CD4-positive, alpha-beta T cell treated with Interleukin-6 at 100 ng/mL for 8 hours (primary cell): ENCODE measurements around the gene TMEM44.

Experiments used
- DNase-seq: peaks from one replicate; pipeline ENCODE4 v3.0.0-alpha.2; 2020; ENCODE audit warnings: mixed read lengths, low spot score

TMEM44 gene, protein sequence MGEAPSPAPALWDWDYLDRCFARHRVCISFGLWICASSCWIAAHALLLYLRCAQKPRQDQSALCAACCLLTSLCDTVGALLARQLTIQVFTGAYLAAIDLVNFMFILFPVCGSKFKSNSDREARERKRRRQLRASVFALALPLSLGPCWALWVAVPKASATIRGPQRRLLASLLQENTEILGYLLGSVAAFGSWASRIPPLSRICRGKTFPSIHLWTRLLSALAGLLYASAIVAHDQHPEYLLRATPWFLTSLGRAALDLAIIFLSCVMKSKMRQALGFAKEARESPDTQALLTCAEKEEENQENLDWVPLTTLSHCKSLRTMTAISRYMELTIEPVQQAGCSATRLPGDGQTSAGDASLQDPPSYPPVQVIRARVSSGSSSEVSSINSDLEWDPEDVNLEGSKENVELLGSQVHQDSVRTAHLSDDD

GRCh38 chr3:194633349-194634004 is at the start of gene TMEM44:
TMEM44 (minus strand) TSS chr3:194633419; CDS start chr3:194633215, 204 bp downstream.
- peak; percentile 43 for DNase-seq

DNA sequence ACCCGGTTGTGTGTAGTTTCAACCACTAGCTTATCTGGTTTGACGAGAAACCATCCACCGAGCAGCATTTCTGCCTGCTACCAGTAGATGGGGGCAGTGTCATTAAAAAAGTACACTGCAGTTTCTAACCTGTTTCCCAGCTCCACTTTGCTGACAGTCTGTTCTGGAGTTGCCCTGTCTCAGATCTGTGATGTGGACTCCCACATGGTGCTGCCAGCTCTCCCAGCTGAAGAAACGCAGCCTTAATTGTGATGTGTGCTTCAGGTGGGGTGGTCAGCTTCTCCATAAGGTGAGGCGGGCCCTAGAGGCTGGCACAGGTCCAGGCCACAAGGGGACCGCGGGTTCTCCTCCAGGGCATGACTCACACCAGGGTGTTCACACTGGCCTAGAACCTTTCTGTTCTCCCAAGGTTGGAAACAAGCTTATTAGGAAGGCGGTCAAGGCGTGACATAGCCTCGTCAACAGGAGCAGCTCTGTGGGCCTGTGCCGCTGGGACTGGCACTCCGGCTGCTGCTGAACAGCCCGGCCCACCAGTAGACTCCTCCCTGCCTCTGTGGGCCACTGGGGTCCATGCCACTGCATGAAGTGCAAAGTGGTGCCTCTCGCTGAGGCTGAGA is 49.6 kb upstream of the TMEM44 start:
- peak; percentile 74 for DNase-seq

GRCh38 chr3:194682189-194682693 is 49.0 kb upstream of the TMEM44 start:
- no peak for DNase-seq

- DNase-seq, result no peak
Measured at GRCh38 chr3:194680888-194681615, 47.8 kb upstream of the TMEM44 start.

DNA sequence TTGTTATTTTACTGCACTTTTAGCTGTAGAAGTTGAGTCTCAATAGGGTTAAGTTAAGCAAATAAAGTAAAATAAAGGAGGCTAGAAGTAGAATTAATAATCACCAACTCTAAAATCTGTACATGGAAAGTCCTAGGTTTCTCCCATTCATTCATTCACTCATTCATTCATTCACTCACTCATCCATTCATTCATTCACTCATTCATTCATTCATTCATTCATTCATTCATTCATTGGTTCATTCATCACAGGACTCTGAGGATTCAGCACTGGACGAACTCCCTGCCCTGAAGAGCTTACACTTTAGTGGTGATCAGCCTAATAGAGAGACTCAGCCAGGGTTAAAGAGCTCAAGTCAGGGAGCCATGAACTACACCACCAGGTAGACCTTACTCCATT is 43.3 kb upstream of the TMEM44 start:
- no peak for DNase-seq

DNA sequence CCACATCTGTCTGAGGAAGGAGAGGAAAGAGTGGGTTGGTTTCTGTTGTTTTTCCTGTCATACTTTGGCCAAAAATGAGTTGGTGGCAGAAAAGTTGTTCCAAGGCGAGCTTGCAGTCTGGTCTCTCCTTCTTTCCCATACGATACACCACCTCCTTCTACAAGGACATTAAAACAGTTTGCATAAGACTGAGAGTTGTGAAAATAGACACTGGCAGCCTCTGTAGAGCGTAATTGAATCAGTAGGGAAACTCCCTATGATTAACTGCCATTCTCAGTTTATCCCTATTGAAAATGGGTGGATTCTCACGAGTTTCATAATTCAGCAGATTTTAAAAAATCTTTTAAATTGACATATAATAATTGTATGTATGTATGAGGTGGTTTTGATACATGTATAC is 42.5 kb upstream of the TMEM44 start:
- no peak for DNase-seq

DNA sequence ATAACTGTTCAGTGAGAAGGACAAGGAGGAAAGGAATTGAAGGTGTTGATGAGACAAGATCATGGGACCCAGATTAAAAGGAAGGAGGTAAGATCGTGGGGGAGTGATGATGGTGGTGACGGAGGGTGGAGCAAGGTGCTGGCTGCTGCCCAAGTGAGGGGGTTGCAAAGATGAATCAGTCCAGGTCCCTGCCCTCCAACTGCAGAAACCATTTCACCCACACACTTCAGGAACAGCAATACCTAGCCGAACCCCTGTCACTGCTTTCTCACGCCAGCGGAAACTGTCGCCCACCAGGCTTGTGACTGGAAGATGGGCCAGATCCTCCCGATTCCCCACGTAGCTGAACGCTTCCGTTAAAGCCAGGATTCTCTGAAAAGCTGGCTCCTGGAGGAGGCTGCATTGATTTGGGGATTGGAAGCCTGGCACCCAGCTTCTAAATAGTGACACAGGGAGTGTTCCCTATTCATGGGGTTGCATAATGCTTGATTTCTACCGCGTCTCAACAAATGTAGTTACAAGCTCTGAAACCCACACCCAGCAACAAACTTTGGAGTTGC is 41.9 kb upstream of the TMEM44 start:
- no peak for DNase-seq

DNA sequence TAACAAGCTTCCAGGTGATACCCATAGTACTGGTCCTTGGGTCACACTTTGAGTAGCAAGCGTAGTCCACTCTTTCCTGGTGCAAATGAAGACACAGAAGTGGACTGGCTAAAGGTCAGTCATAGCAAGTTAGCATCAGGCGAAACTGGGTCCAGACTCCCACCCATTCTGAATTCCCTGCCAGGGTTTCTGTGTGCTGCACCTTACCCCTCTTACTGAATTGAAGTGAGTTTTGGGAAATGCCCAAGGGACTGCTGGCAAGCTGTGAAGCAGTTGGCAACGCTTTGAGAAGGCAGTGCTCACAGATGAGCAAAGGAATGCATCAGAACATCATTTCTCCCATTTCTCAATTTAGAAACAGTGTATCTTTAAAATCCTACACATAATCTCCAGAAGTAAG is 40.5 kb upstream of the TMEM44 start:
- no peak for DNase-seq

DNA sequence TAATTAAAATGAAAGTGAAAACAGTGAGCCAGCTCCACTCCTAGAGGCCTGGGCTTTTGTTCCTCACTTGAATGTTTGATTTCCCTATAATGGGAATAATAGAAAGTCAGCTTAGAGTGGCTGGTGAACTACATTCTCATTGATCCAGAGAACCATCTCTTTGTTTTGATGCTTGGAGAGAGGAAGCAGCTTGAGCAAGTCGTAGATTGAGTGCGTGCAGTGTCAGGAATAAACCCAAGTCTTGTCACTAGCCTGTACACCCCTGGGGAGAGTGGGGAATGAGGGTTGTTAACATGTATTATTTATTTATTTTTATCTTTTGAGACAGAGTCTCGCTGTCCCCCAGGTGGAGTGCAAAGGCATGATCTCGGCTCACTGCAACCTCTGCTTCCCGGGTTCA is 39.7 kb upstream of the TMEM44 start:
- DNase-seq, result no peak

GRCh38 chr3:194671900-194672808 is 38.9 kb upstream of the TMEM44 start, which contains the start of gene LSG1:
LSG1 (minus strand) TSS chr3:194672191; CDS start chr3:194672162, 29 bp downstream.
- DNase-seq, result peak; percentile 87

GRCh38 chr3:194671511-194671899 is 38.3 kb upstream of the TMEM44 start:
- peak; percentile 45 for DNase-seq

DNA sequence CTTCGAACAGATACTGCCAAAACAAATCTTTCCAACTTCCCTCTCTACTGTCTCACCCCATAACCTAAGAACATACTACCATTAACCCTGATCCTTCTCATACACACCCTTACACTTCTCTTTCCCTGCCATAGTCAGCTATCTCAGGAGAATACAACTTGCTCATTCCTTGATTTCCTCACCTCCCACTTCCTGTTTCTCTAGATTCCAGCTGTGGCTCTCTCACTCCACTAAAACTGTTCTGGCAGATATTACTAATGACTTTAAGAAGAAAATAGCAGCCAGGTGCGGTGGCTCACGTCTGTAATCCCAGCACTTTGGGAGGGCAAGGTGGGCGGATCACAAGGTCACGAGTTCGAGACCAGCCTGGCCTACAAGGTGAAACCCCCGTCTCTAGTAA is 34.1 kb upstream of the TMEM44 start:
- DNase-seq, result no peak

DNA sequence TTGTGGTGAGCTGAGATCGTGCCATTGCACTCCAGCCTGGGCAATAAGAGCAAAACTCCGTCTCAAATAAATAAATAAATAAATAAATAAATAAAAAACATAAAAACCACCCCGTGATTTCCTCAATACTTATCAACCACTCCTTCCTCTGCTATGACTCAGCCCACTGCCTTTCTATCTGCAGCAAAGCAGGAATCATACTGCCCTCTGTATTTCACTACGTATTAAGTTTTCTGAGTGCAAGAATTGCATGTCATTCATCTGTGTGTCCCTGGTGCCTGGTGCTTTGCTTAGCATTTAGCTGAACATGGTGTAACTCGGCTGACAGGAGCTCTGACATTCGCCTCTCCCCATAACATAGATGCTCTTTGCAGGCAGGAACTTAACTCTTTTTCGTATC is 31.6 kb upstream of the TMEM44 start:
- DNase-seq, result no peak

- no peak for DNase-seq
Measured at GRCh38 chr3:194661946-194662345, 28.7 kb upstream of the TMEM44 start.

GRCh38 chr3:194661374-194661773 is 28.2 kb upstream of the TMEM44 start:
- no peak for DNase-seq

- no peak for DNase-seq
Measured at GRCh38 chr3:194659778-194660177, 26.6 kb upstream of the TMEM44 start.

DNA sequence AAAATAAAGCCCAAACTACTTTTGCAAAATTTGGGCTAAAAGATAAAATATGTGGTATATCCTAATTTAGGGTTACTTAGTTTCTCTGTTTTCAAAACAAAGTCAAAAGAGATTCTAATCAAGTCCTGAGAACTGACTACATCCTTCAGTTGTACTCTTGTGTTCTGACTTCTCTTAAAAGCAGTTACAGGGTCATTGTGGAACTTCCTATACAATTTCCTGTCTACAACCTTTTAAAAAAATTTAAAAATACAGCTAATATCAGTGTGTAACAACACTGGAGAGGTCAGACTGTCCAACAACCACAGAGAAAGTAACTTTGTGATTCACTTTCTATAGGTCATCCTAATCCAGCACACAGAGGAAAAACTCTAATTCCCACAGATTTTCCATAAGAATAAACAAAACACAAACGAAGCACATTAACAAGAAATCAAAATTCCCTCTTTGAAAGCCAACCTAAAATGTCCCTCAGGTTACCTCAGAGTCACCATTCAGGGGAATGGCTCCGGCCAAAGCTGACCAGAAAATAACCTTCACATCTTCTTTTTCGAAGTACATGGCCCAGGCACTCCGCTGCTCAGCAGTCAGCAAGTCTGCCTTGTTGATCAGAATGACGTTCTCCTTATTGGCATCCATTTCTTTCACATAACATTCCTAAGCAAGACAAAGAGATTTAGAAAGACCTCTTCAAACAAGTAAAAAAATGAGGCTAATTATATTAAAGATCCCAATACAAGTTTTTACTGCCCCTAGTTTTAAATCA is 25.4 kb upstream of the TMEM44 start:
- DNase-seq, result no peak

GRCh38 chr3:194657439-194657838 is 24.2 kb upstream of the TMEM44 start:
- DNase-seq, result no peak

- no peak for DNase-seq
Measured at GRCh38 chr3:194654443-194654842, 21.2 kb upstream of the TMEM44 start.

GRCh38 chr3:194647747-194648146 is 14.5 kb upstream of the TMEM44 start:
- no peak for DNase-seq
